H1 (cell line): ENCODE measurements around the gene ERN2. TPM values are rescaled to one million over a fixed set of nuclear protein-coding genes. Genes with fewer than 3 reads are reported as not detected.

Experiments used
- CTCF ChIA-PET: fragments of 300-600 bp; sonication (Branson Sonifier 250); formaldehyde crosslinking; loops from one replicate; lab custom pipeline; 2021; ENCODE audit not compliant: partially characterized antibody; lab: Charles Lee
- POLR2A ChIA-PET: fragments of 300-600 bp; sonication (Branson Sonifier 250); formaldehyde crosslinking; loops from one replicate; lab custom pipeline; 2021; ENCODE audit warnings: inconsistent platforms; ENCODE audit not compliant: partially characterized antibody; lab: Charles Lee
- DNase-seq, 2 experiments: peaks; one replicate each; pipeline versions ENCODE4 v3.0.0 to v3.0.0-alpha.2; 2010 to 2022; ENCODE audit warnings: low spot score in 2 of 2, low read depth in 1 of 2, mixed read lengths in 1 of 2
- FAIRE-seq: peaks from 2 replicates; lab custom pipeline; 2011; peaks lifted over from hg19 to GRCh38; lab: Jason Lieb, UNC
- H2AFZ ChIP-seq: 2 replicates; pipeline ENCODE4 v1.8.1; 2012; ENCODE audit warnings: low read length, inconsistent platforms
- H2AK5ac ChIP-seq: 2 replicates; pipeline ENCODE4 v1.6.1; 2013; ENCODE audit warnings: low read depth, low read length
- H2BK120ac ChIP-seq: replicated peaks from 2 replicates; pipeline ENCODE3; 2013; ENCODE audit warnings: low read depth, low read length, inconsistent platforms
- H2BK12ac ChIP-seq: 2 replicates; pipeline ENCODE4 v1.6.1; 2013; ENCODE audit warnings: low read depth, low read length
- H2BK15ac ChIP-seq: 2 replicates; pipeline ENCODE4 v1.6.1; 2013; ENCODE audit warnings: low read length
- H2BK20ac ChIP-seq: 2 replicates; pipeline ENCODE4 v1.6.1; 2013; ENCODE audit warnings: low read length
- H2BK5ac ChIP-seq: 2 replicates; pipeline ENCODE4 v1.6.1; 2013; ENCODE audit warnings: low read depth, low read length
- H3K14ac ChIP-seq: 2 replicates; pipeline ENCODE4 v1.6.1; 2013; ENCODE audit warnings: inconsistent platforms; ENCODE audit not compliant: insufficient read length
- H3K18ac ChIP-seq: 2 replicates; pipeline ENCODE4 v1.6.1; 2013; ENCODE audit warnings: low read length; ENCODE audit errors: extremely low read depth
- H3K23ac ChIP-seq: 2 replicates; pipeline ENCODE4 v1.6.1; 2013; ENCODE audit warnings: inconsistent platforms; ENCODE audit not compliant: insufficient read length
- H3K23me2 ChIP-seq: 2 replicates; pipeline ENCODE4 v1.6.1; 2013; ENCODE audit warnings: low read depth, low read length
- H3K27ac ChIP-seq: 2 replicates; pipeline ENCODE4 v1.6.1; 2011; ENCODE audit warnings: low read depth, low read length, inconsistent platforms
- H3K27me3 ChIP-seq, 4 experiments: replicated peaks in 1 of 4; 1 replicate in 1 of 4; 2 replicates in 3 of 4; pipeline versions ENCODE4 v1.6.1 to v1.8.1; 2011 to 2013; ENCODE audit warnings: low read length in 3 of 4, mild to moderate bottlenecking in 3 of 4, inconsistent platforms in 2 of 4, mixed read lengths in 2 of 4, moderate library complexity in 1 of 4; ENCODE audit not compliant: control insufficient read depth in 3 of 4, insufficient read depth in 3 of 4; ENCODE audit errors: extremely low read depth in 1 of 4
- H3K36me3 ChIP-seq, 4 experiments: 2 replicates each; pipeline versions ENCODE4 v1.6.1 to v1.8.1; 2011 to 2013; ENCODE audit warnings: mild to moderate bottlenecking in 4 of 4, low read length in 3 of 4, moderate library complexity in 2 of 4, control low read depth in 1 of 4, inconsistent platforms in 1 of 4; ENCODE audit not compliant: insufficient read depth in 4 of 4, control insufficient read depth in 2 of 4
- H3K4ac ChIP-seq: replicated peaks from 2 replicates; pipeline ENCODE3; 2013; ENCODE audit warnings: low read length, low read depth, mixed read lengths, inconsistent platforms; ENCODE audit not compliant: insufficient read length
- H3K4me1 ChIP-seq, 4 experiments: replicated peaks in 1 of 4; 1 replicate in 1 of 4; 2 replicates in 3 of 4; pipeline versions ENCODE4 v1.6.1 to v1.8.1; 2011 to 2013; ENCODE audit warnings: low read length in 3 of 4, inconsistent platforms in 2 of 4, mixed read lengths in 1 of 4; ENCODE audit not compliant: insufficient read depth in 4 of 4, control insufficient read depth in 3 of 4
- H3K4me2 ChIP-seq, 2 experiments: 2 replicates each; pipeline versions ENCODE4 v1.6.1 to v1.8.1; 2011 to 2013; ENCODE audit warnings: low read depth in 2 of 2, low read length in 2 of 2, control low read depth in 1 of 2, inconsistent platforms in 1 of 2, mild to moderate bottlenecking in 1 of 2; ENCODE audit not compliant: insufficient read depth in 1 of 2
- H3K4me3 ChIP-seq, 4 experiments: fragments of 200-600, 300-600 bp in 1 of 4; sonication (generic), shearing (Covaris generic), sonication (Bioruptor Twin) in 1 of 4; 2 replicates each; pipeline versions ENCODE4 v1.5.1 to v1.8.1; 2011 to 2016; ENCODE audit warnings: low read length in 4 of 4, low read depth in 3 of 4, control low read depth in 2 of 4, inconsistent platforms in 2 of 4, mild to moderate bottlenecking in 2 of 4, mixed read lengths in 1 of 4, moderate library complexity in 1 of 4; ENCODE audit not compliant: insufficient read depth in 2 of 4; ENCODE audit errors: extremely low read depth in 1 of 4
- H3K56ac ChIP-seq: replicated peaks from 2 replicates; pipeline ENCODE3; 2013; ENCODE audit warnings: low read depth, mild to moderate bottlenecking, mixed read lengths, low read length, inconsistent platforms; ENCODE audit not compliant: insufficient read length
- H3K79me1 ChIP-seq: 2 replicates; pipeline ENCODE4 v1.6.1; 2013; ENCODE audit warnings: low read depth, low read length, control low read depth
- H3K79me2 ChIP-seq, 2 experiments: 2 replicates each; pipeline versions ENCODE4 v1.6.1 to v1.8.1; 2012 to 2013; ENCODE audit warnings: low read length in 2 of 2, mild to moderate bottlenecking in 2 of 2, inconsistent platforms in 1 of 2; ENCODE audit not compliant: insufficient read depth in 2 of 2, control insufficient read depth in 1 of 2
- H3K9ac ChIP-seq, 4 experiments: replicated peaks in 1 of 4; 1 replicate in 1 of 4; 2 replicates in 3 of 4; pipeline versions ENCODE4 v1.6.1 to v1.8.1; 2011 to 2013; ENCODE audit warnings: low read depth in 3 of 4, low read length in 3 of 4, control low read depth in 2 of 4, mild to moderate bottlenecking in 2 of 4, moderate library complexity in 2 of 4, inconsistent platforms in 1 of 4; ENCODE audit errors: extremely low read depth in 1 of 4
- H3K9me3 ChIP-seq, 2 experiments: 2 replicates each; pipeline versions ENCODE4 v1.6.1 to v1.8.1; 2012 to 2013; ENCODE audit warnings: mild to moderate bottlenecking in 2 of 2, moderate library complexity in 2 of 2, control low read depth in 1 of 2, inconsistent platforms in 1 of 2, low read depth in 1 of 2, low read length in 1 of 2, mixed read lengths in 1 of 2; ENCODE audit not compliant: insufficient read depth in 2 of 2
- H4K20me1 ChIP-seq, 2 experiments: replicated peaks in 1 of 2; 2 replicates each; pipeline versions ENCODE3 to v1.8.1; 2011 to 2013; ENCODE audit warnings: inconsistent platforms in 2 of 2, low read length in 2 of 2, mild to moderate bottlenecking in 1 of 2; ENCODE audit not compliant: insufficient read depth in 2 of 2, control insufficient read depth in 1 of 2
- H4K5ac ChIP-seq: 2 replicates; pipeline ENCODE4 v1.6.1; 2013; ENCODE audit warnings: low read length, low read depth, mixed read lengths, inconsistent platforms; ENCODE audit not compliant: insufficient read length
- H4K8ac ChIP-seq: 2 replicates; pipeline ENCODE4 v1.8.0; 2013; ENCODE audit warnings: mild to moderate bottlenecking, moderate library complexity, low read length, inconsistent platforms; ENCODE audit not compliant: insufficient read depth; ENCODE audit errors: extremely low read depth
- H4K91ac ChIP-seq: replicated peaks from 2 replicates; pipeline ENCODE3; 2013; ENCODE audit warnings: low read length, mixed read lengths, inconsistent platforms; ENCODE audit not compliant: insufficient read length
- BACH1 ChIP-seq: IDR thresholded peaks from 2 replicates; pipeline ENCODE4 v1.6.1; 2012; ENCODE audit warnings: low read length, improper control_type of control experiment
- POLR2A ChIP-seq, 2 experiments: IDR thresholded peaks; 1 replicate in 1 of 2; 2 replicates in 1 of 2; pipeline ENCODE4 v1.6.1; 2011; ENCODE audit warnings: low read depth in 2 of 2, low read length in 2 of 2, mild to moderate bottlenecking in 2 of 2; ENCODE audit errors: control extremely low read depth in 1 of 2
- POLR2AphosphoS5 ChIP-seq: IDR thresholded peaks from 2 replicates; pipeline ENCODE4 v1.6.1; 2011; ENCODE audit warnings: low read depth, low read length
- WGBS, 2 experiments: shearing (Covaris generic) in 1 of 2; methylation state at CpG; one replicate each; pipeline versions ENCODE4 v1.1.6 to v1.1.7; 2013 to 2015; ENCODE audit warnings: low lambda C conversion rate in 2 of 2, mixed read lengths in 2 of 2, inconsistent platforms in 1 of 2, low coverage in 1 of 2, missing lambda C conversion rate in 1 of 2; ENCODE audit not compliant: insufficient replicate concordance in 2 of 2, insufficient coverage in 1 of 2, insufficient read length in 1 of 2; ENCODE audit errors: extremely low coverage in 1 of 2, missing lambda C conversion rate in 1 of 2; 5-methylcytosine and 5-hydroxymethylcytosine counted together
- polyA plus RNA-seq, 7 experiments: library from polyadenylated mRNA; depleted of rRNA in 3 of 7; stranded (reverse) in 5 of 7; unstranded in 2 of 7; fragments of >200 nt in 5 of 7; fragments of 200-250 nt in 2 of 7; gene quantifications; 1 replicate in 5 of 7; 2 replicates in 1 of 7; 4 replicates in 1 of 7; pipeline versions ENCODE4 v1.2.1 to v1.2.3, GENCODE V29; 2011 to 2013; ENCODE audit warnings: missing spikeins in 2 of 7, mixed read lengths in 2 of 7
- total RNA-seq: library from RNA; stranded (reverse); fragmentation: NEBNext Ultra II Directional; extraction: Animal tissue kit (Norgen Biotek cat#: 25700); gene quantifications from 2 replicates; pipeline ENCODE4 v1.2.1, GENCODE V29; 2021

The ERN2 gene
- total and polyA plus RNA-seq, 2 of the 8 experiments (the other 6 are each of a cell fraction or from before 2014, with no cell fraction given): 2.4 to 4.4 TPM

DNA sequence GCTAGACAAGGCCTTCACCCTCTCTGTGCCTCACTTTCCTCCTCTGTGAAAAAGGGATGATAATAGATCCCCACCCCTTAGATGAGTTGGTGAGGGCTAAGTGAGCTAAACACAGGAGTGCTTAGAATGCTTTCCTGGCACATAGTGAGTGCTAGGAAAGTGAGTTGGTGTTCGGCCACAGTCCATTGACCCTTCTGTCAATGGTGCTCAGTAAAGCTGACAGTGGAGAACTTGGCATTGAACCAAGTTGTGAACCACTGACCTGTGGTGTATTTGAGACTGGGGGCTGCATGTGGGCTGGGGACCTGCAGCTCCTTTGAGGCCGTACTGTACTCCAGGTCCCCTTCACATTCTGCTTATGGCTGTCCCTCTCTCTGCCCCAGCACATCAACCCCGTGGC is 29.5 kb downstream of the ERN2 start:
- peaks cover 8 to 15% of the 10 kb centered on the region in 2 experiments for H4K20me1 ChIP-seq
- no peak overlapping the region for H2BK20ac ChIP-seq
- POLR2A ChIA-PET: interaction anchor here (1.2 to 13.1 kb wide), 5 partner anchors 9 to 179 kb away, joined by 3 to 230 read pairs (median 5); no protein-coding TSS in a partner anchor
- no peak overlapping the region for H2AFZ ChIP-seq
- no peaks in the 10 kb centered on the region for H3K27me3 ChIP-seq
- no peak overlapping the region for H2BK12ac ChIP-seq
- no peak for DNase-seq
- H3K36me3 ChIP-seq: peaks cover 37 to 82% (median 61%) of the 10 kb centered on the region in 4 experiments
- H4K8ac ChIP-seq: no peak overlapping the region
- H2AK5ac ChIP-seq: no peak overlapping the region
- H3K79me2 ChIP-seq: peaks cover 16 to 39% of the 10 kb centered on the region in 2 experiments
- H2BK120ac ChIP-seq: no peak overlapping the region
- H3K56ac ChIP-seq: no peak overlapping the region
- peaks cover 20% of the 10 kb centered on the region for H3K79me1 ChIP-seq
- peaks cover 2 to 8% (median 7%) of the 10 kb centered on the region in 4 experiments; a peak in 4 of 7 replicates for H3K4me1 ChIP-seq
- no peak for TF ChIP-seq BACH1
- TF ChIP-seq POLR2A (IDR thresholded peaks at IDR 0.05; ENCODE audit: control extremely low read depth in 1 of 2, low read depth in 2 of 2, low read length in 2 of 2): 0 out of 3 replicates have a peak, but pooled peaks of 1 of the 2 experiments have one; percentile 12
- TF ChIP-seq POLR2AphosphoS5: peak; percentile 16; the same call in 1 of the 2 replicates
- TF ChIP-seq, all 59 proteins: peak for 2
- no peak overlapping the region for H3K27ac ChIP-seq
- no peak overlapping the region for H3K4me3 ChIP-seq
- H3K23ac ChIP-seq: no peak overlapping the region
- 94% methylated on average over 3 of the region's 3 CpGs; no CpG with 5 or more reads in 1 of the 2 experiments for WGBS, 2 experiments
- no peak overlapping the region for H4K5ac ChIP-seq
- H2BK5ac ChIP-seq: no peak overlapping the region
- CTCF ChIA-PET: interaction anchor here (0.6 to 2.6 kb wide), 4 partner anchors 8 to 87 kb away, joined by 3 to 6 read pairs (median 4); no protein-coding TSS in a partner anchor
- no peak overlapping the region for H2BK15ac ChIP-seq
- no peak overlapping the region for H3K9ac ChIP-seq
- no peak overlapping the region for H4K91ac ChIP-seq
- H3K4ac ChIP-seq: no peak overlapping the region
- H3K18ac ChIP-seq: no peak overlapping the region
- no peaks in the 10 kb centered on the region for H3K9me3 ChIP-seq
- FAIRE-seq: no peak
- no peak overlapping the region for H3K14ac ChIP-seq
- peaks cover 6% of the 10 kb centered on the region; the same call in 1 of the 2 replicates for H3K23me2 ChIP-seq
- no peak overlapping the region for H3K4me2 ChIP-seq
